ENCODE results near the gene TPSD1.

GRCh38 chr16:1244881-1245280 is 11.0 kb upstream of the TPSD1 start:
- TF ChIP-seq POLR2AphosphoS5 (IDR thresholded peaks at IDR 0.05; ENCODE audit: low read depth) (no peak), CTCF (conservative IDR thresholded peaks at IDR 0.05; ENCODE audit: low read depth in 2 of 2) (no peak), REST (IDR thresholded peaks at IDR 0.05; ENCODE audit: unreplicated experiment) (no peak), EZH2 (IDR thresholded peaks at IDR 0.05; ENCODE audit: low read depth, unreplicated experiment) (no peak)
